NCI-H226 (cell line): ENCODE data around the gene PAGE2.
"Not testable (repeated sequence)": the region's sequence is repeated elsewhere in the genome, so short reads cannot be mapped to it uniquely, and the experiment has no call there.

Experiments used
- DNase-seq: peaks from one replicate; pipeline ENCODE4 v3.0.0-alpha.2; 2015

PAGE2 gene

DNA sequence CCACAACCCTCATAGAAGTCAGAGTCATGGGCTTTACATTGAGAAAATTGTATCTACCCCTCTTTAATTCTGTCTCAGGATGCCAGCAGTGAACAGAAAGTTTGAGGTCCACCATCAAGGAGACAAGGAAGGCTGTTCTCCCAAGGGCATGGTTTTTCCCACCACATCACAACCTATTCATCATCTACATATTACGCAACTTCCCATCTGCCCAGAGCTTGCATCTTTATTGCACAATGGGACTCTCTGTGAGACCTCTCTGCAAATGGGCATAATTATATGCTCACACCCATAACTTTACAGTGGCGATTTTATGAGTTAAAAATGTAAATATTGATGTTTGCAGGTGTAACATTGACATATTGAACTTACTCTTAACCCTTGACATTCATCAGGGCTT lies 38.9 kb downstream of the PAGE2 start:
- DNase-seq = no peak

DNA sequence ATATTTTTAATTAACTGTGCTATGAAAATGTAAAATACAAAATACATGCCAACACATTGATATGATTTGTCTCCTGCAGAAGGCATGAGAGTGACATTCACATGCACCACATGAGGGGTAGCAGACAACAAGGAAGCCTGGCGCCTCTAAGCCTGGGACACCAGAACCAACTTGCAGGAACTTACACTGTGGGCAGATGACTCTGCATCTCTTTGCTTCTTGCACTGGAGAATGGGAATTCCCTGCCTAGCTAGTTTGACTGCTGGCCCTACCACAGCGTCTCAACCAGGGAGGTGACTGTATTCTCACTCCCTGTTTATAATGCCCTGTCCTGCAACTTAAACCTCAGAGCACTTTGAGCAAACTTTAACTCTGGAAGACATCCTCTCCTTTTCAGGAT lies 40.5 kb downstream of the PAGE2 start:
- no peak for DNase-seq

DNA sequence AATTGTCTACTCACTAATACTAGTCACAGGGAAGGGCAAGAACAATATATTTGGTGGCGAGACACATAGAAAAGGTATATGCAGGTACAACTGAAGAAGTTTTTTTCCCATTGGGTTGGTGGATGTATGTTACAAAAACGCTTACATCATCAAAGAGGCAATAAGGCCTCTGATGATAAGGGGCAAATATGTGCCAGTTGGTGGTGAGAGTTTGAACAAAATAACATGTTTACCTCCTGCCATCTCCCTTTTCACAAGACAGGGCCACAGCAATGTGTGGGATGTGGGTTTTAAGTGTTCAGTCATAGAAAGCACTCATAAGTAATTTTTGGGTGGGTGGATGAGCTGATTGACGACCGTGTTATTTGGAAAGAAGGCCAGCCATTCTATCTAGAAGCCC lies 41.7 kb downstream of the PAGE2 start:
- DNase-seq = no peak

DNA sequence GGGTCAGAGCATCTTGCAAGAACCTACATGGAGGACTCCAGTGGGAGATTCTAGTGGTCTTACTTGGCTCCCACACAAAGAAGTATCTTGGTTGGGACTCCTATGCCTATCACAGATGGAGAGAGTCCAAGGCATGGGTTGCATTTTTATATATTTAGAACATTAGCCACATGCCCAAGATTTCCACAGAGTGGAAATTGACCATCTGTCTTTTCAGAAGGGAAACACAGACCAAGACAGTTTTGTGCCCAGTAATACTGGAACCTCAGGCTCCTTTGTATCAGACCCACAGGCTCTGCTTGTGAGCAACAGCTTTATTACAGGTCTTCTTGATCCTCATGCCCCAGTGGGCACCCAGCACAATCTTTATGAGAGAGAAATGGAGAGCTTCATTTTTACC lies 43.6 kb downstream of the PAGE2 start:
- no peak for DNase-seq

GRCh38 chrX:55135171-55135570 lies 46.4 kb downstream of the PAGE2 start:
- DNase-seq = no peak

DNA sequence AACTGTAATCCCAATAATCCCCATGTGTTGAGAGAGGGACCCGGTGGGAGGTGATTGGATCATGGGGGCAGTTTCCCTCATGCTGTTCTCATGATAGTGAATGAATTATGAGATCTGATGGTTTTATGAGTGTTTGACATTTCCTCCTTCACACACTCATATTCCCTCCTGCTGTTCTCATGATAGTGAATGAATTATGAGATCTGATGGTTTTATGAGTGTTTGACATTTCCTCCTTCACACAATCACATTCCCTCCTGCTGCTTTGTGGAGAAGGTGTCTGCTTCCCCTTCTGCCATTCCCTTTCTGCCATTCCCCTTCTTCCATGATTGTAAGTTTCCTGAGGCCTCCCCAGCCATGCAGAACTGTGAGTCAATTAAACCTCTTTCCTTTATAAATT lies 52.0 kb downstream of the PAGE2 start:
- DNase-seq = not testable (repeated sequence)
